Gastroesophageal sphincter (tissue), 4 donors: ENCODE measurements around the gene MYH14. TPM values are rescaled to one million over a fixed set of nuclear protein-coding genes. Genes with fewer than 3 reads are reported as not detected.

ENCODE experiments used
- ATAC-seq: fragments of 150-250 bp; one replicate; pipeline ENCODE4 v1.9.1; 2016; ENCODE audit warnings: mild to moderate bottlenecking, moderate library complexity
- H3K27ac ChIP-seq, 4 donors: fragments of 200-600 bp; sonication (generic) in 3 of 4; 1 replicate in 3 of 4; 2 replicates in 1 of 4; pipeline ENCODE4 v1.5.1; 2016 to 2019
- H3K27me3 ChIP-seq: fragments of 200-600 bp; sonication (generic); one replicate; pipeline ENCODE4 v1.5.1; 2019
- H3K36me3 ChIP-seq, 2 donors: fragments of 200-600 bp; sonication (generic); one replicate each; pipeline ENCODE4 v1.5.1; 2019; ENCODE audit warnings: control low read depth in 1 of 2
- H3K4me1 ChIP-seq, 3 donors: fragments of 200-600 bp; sonication (generic); 1 replicate in 2 of 3; 2 replicates in 1 of 3; pipeline ENCODE4 v1.5.1; 2016 to 2019; ENCODE audit warnings: control low read depth in 2 of 3
- H3K4me3 ChIP-seq, 2 donors: fragments of 200-600 bp; sonication (generic); one replicate each; pipeline ENCODE4 v1.5.1; 2019; ENCODE audit warnings: mild to moderate bottlenecking in 1 of 2, moderate library complexity in 1 of 2
- H3K9me3 ChIP-seq, 3 donors: fragments of 200-600 bp; sonication (generic); one replicate each; pipeline ENCODE4 v1.5.1; 2017 to 2019; ENCODE audit warnings: control low read depth in 2 of 3
- CTCF ChIP-seq, 4 experiments: fragments of 200-600 bp in 2 of 4; fragments of 450-650 bp in 2 of 4; sonication (generic) in 1 of 4; IDR thresholded peaks; one replicate each; pipeline ENCODE4 v1.5.1; 2017 to 2019; ENCODE audit warnings: antibody characterized with exemption in 4 of 4, mild to moderate bottlenecking in 2 of 4, moderate library complexity in 2 of 4
- EP300 ChIP-seq: sonication (generic); formaldehyde crosslinking; IDR thresholded peaks from one replicate; pipeline ENCODE4 v1.6.1; 2017; ENCODE audit warnings: antibody characterized with exemption, mild to moderate bottlenecking
- POLR2A ChIP-seq, 2 donors: fragments of 450-650 bp; IDR thresholded peaks; one replicate each; pipeline ENCODE4 v1.6.1; 2017; ENCODE audit warnings: antibody characterized with exemption in 2 of 2, mild to moderate bottlenecking in 2 of 2, moderate library complexity in 1 of 2
- POLR2AphosphoS5 ChIP-seq: sonication (generic); formaldehyde crosslinking; IDR thresholded peaks from one replicate; pipeline ENCODE4 v1.6.1; 2017; ENCODE audit warnings: antibody characterized with exemption
- WGBS, 2 donors: methylation state at CpG; one replicate each; pipeline ENCODE4 v1.1.5; 2018; ENCODE audit warnings: low coverage in 1 of 2; 5-methylcytosine and 5-hydroxymethylcytosine counted together
- total RNA-seq, 4 donors: library from RNA; depleted of rRNA; stranded (reverse); fragments of >200 nt; gene quantifications; one replicate each; pipeline ENCODE4 v1.1.0, GENCODE V29; 2016

MYH14 gene
- total RNA-seq, 4 donors from 2014 or later = 3.5 to 10.0 (median 6.1) TPM

- TF ChIP-seq POLR2A (IDR thresholded peaks at IDR 0.05) (no peak), EP300 (no peak), CTCF (IDR thresholded peaks at IDR 0.05) (no peak), POLR2AphosphoS5 (no peak)
- peaks cover 0 to 35% (median 3%) of the 10 kb centered on the region in 3 donors for H3K4me1 ChIP-seq
- H3K27me3 ChIP-seq = peaks cover 74% of the 10 kb centered on the region
- H3K4me3 ChIP-seq = peak overlapping the region in 1 of 2 donors; percentile 32
- WGBS, 2 donors = 43 to 90% methylated on average over 3 to 7 of the region's 49 CpGs
- ATAC-seq = no peak
- H3K9me3 ChIP-seq = no peaks in the 10 kb centered on the region
- no peak overlapping the region for H3K27ac ChIP-seq
- no peaks in the 10 kb centered on the region for H3K36me3 ChIP-seq
Measured at GRCh38 chr19:50204811-50205675, 1.6 kb downstream of the MYH14 start.

- ATAC-seq = no peak
- TF ChIP-seq EP300 = no peak
- no peak for TF ChIP-seq CTCF (IDR thresholded peaks at IDR 0.05)
- no peak for TF ChIP-seq POLR2AphosphoS5
- TF ChIP-seq POLR2A (IDR thresholded peaks at IDR 0.05) = no peak
- Histone ChIP-seq H3K27ac (no peak overlapping the region), H3K27me3 (peaks cover 73% of the 10 kb centered on the region), H3K4me1 (peaks cover 0 to 35% (median 3%) of the 10 kb centered on the region in 3 donors), H3K4me3 (peak overlapping the region in 1 of 2 donors; percentile 32), H3K36me3 (peaks cover 0 to 4% of the 10 kb centered on the region in 2 donors), H3K9me3 (no peaks in the 10 kb centered on the region)
- 27% methylated on average over 2 of the region's 12 CpGs; no CpG with 5 or more reads in 1 of the 2 donors for WGBS, 2 donors
Measured at GRCh38 chr19:50205681-50206138, 2.3 kb downstream of the MYH14 start.

- 56% methylated on average over 5 of the region's 6 CpGs; no CpG with 5 or more reads in 1 of the 2 donors for WGBS, 2 donors
- Histone ChIP-seq H3K36me3 (peaks cover 0 to 5% of the 10 kb centered on the region in 2 donors), H3K4me1 (peaks cover 0 to 35% (median 3%) of the 10 kb centered on the region in 3 donors), H3K27ac (no peak overlapping the region), H3K9me3 (no peaks in the 10 kb centered on the region), H3K4me3 (no peak overlapping the region), H3K27me3 (peaks cover 68% of the 10 kb centered on the region)
- ATAC-seq = no peak
- TF ChIP-seq POLR2AphosphoS5 (no peak), EP300 (no peak), CTCF (IDR thresholded peaks at IDR 0.05) (no peak), POLR2A (IDR thresholded peaks at IDR 0.05) (no peak)
Measured at GRCh38 chr19:50206191-50206590, 2.8 kb downstream of the MYH14 start.

GRCh38 chr19:50207730-50208129 lies 4.3 kb downstream of the MYH14 start:
- TF ChIP-seq CTCF (IDR thresholded peaks at IDR 0.05) = no peak
- no peak for TF ChIP-seq EP300
- no peak for TF ChIP-seq POLR2A (IDR thresholded peaks at IDR 0.05)
- TF ChIP-seq POLR2AphosphoS5 = no peak
- WGBS, 2 donors = no CpG with 5 or more reads among the region's 2 CpGs
- Histone ChIP-seq H3K9me3 (peaks cover 0 to 7% (median 0%) of the 10 kb centered on the region in 3 donors), H3K4me1 (peaks cover 0 to 30% (median 3%) of the 10 kb centered on the region in 3 donors), H3K27me3 (peaks cover 53% of the 10 kb centered on the region), H3K27ac (no peak overlapping the region), H3K36me3 (peaks cover 0 to 17% of the 10 kb centered on the region in 2 donors), H3K4me3 (no peak overlapping the region)
- no peak for ATAC-seq
